Gastrocnemius medialis (tissue), 4 donors: ENCODE data around the gene MAOA. TPM values are rescaled to one million over a fixed set of nuclear protein-coding genes. Genes with fewer than 3 reads are reported as not detected.
A peak's percentile ranks its signal among the peaks of the same experiment; 100 is the strongest.

Experiments
- ATAC-seq, 2 donors: fragments of 150-250 bp; one replicate each; pipeline ENCODE4 v1.9.1; 2016
- DNase-seq, 2 donors: peaks; one replicate each; pipeline ENCODE4 v3.0.0-alpha.2; 2019
- H3K27ac ChIP-seq, 4 donors: fragments of 200-600 bp; sonication (generic); 1 replicate in 1 of 4; 2 replicates in 3 of 4; pipeline ENCODE4 v1.5.1; 2016 to 2018; ENCODE audit warnings: mild to moderate bottlenecking in 2 of 4, moderate library complexity in 1 of 4
- H3K27me3 ChIP-seq, 3 donors: fragments of 200-600 bp; sonication (generic) in 2 of 3; 1 replicate in 1 of 3; 2 replicates in 2 of 3; pipeline versions ENCODE4 v1.5.1 to v1.6.0; 2016 to 2019; ENCODE audit warnings: mild to moderate bottlenecking in 1 of 3, moderate library complexity in 1 of 3
- H3K36me3 ChIP-seq, 2 donors: fragments of 200-600 bp; sonication (generic) in 1 of 2; one replicate each; pipeline ENCODE4 v1.5.1; 2017 to 2018
- H3K4me1 ChIP-seq, 2 donors: fragments of 200-600 bp; sonication (generic) in 1 of 2; one replicate each; pipeline ENCODE4 v1.5.1; 2016 to 2017; ENCODE audit warnings: mild to moderate bottlenecking in 2 of 2
- H3K4me3 ChIP-seq, 4 donors: fragments of 200-600 bp; sonication (generic) in 3 of 4; 1 replicate in 1 of 4; 2 replicates in 3 of 4; pipeline ENCODE4 v1.5.1; 2016 to 2019; ENCODE audit warnings: mild to moderate bottlenecking in 2 of 4
- H3K9me3 ChIP-seq, 3 donors: fragments of 200-600 bp; sonication (generic) in 2 of 3; 1 replicate in 1 of 3; 2 replicates in 2 of 3; pipeline ENCODE4 v1.5.1; 2016 to 2019
- POLR2A ChIP-seq, 2 donors: fragments of 450-650 bp; IDR thresholded peaks; one replicate each; pipeline ENCODE4 v1.6.1; 2017; ENCODE audit warnings: antibody characterized with exemption in 2 of 2, mild to moderate bottlenecking in 2 of 2, moderate library complexity in 2 of 2
- in situ Hi-C, 4 donors: fragments of 200-750 bp; cut with MboI; loops; one replicate each; pipeline versions ENCODE4 v1.15.0 to v1.8.0; 2017; ENCODE audit warnings: low sequenced_read_pairs in 4 of 4
- intact Hi-C: fragments of 100-400 bp; cut with DNase I; formaldehyde crosslinking; loops from one replicate; pipeline ENCODE4 v1.15.1; 2023; ENCODE audit warnings: low total_unique reads
- total RNA-seq, 4 donors: library from RNA; depleted of rRNA; stranded (reverse); fragments of >200 nt; gene quantifications; one replicate each; pipeline versions ENCODE4 v1.1.0 to v1.2.3, GENCODE V29; 2016
- TF ChIP-seq, protein P1 (sequence below), 5 experiments: fragments of 450-650 bp in 3 of 5; fragments of 200-600 bp in 2 of 5; sonication (generic) in 2 of 5; IDR thresholded peaks in 4 of 5; conservative IDR thresholded peaks in 1 of 5; 1 replicate in 4 of 5; 2 replicates in 1 of 5; pipeline ENCODE4 v1.5.1; 2016 to 2019; ENCODE audit warnings: antibody characterized with exemption in 5 of 5, mild to moderate bottlenecking in 3 of 5, moderate library complexity in 3 of 5

The MAOA gene
- total RNA-seq, 4 donors from 2014 or later: 25.2 to 244 (median 109) TPM

DNA sequence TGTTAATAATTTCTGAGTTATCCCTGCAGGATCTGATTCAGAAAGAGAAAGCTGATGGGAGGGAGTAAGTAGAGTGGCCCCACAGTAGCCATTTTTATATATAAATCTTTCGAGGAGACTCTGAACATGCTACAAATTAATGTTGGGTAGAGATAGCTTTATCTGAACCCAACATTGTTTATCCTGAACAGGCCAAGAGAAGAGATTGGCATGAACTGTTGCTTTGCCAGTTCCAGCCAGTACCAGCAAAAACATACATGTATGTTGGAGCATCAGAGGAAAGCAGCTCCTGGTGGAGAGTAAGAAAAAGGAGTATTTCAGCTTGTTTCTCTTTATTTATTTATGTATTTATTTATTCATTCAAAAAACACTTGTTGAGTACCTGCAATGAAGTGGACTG lies 1.6 kb downstream of the MAOA start:
- H3K27ac ChIP-seq: peak overlapping the region; percentile 26 to 96 (median 55)
- TF ChIP-seq, protein P1, sequence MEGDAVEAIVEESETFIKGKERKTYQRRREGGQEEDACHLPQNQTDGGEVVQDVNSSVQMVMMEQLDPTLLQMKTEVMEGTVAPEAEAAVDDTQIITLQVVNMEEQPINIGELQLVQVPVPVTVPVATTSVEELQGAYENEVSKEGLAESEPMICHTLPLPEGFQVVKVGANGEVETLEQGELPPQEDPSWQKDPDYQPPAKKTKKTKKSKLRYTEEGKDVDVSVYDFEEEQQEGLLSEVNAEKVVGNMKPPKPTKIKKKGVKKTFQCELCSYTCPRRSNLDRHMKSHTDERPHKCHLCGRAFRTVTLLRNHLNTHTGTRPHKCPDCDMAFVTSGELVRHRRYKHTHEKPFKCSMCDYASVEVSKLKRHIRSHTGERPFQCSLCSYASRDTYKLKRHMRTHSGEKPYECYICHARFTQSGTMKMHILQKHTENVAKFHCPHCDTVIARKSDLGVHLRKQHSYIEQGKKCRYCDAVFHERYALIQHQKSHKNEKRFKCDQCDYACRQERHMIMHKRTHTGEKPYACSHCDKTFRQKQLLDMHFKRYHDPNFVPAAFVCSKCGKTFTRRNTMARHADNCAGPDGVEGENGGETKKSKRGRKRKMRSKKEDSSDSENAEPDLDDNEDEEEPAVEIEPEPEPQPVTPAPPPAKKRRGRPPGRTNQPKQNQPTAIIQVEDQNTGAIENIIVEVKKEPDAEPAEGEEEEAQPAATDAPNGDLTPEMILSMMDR (IDR thresholded peaks at IDR 0.05 in 4 of 5, conservative IDR thresholded peaks at IDR 0.05 in 1 of 5): no peak
- TF ChIP-seq POLR2A (IDR thresholded peaks at IDR 0.05): no peak
- in situ Hi-C loops: no loop called here

DNA sequence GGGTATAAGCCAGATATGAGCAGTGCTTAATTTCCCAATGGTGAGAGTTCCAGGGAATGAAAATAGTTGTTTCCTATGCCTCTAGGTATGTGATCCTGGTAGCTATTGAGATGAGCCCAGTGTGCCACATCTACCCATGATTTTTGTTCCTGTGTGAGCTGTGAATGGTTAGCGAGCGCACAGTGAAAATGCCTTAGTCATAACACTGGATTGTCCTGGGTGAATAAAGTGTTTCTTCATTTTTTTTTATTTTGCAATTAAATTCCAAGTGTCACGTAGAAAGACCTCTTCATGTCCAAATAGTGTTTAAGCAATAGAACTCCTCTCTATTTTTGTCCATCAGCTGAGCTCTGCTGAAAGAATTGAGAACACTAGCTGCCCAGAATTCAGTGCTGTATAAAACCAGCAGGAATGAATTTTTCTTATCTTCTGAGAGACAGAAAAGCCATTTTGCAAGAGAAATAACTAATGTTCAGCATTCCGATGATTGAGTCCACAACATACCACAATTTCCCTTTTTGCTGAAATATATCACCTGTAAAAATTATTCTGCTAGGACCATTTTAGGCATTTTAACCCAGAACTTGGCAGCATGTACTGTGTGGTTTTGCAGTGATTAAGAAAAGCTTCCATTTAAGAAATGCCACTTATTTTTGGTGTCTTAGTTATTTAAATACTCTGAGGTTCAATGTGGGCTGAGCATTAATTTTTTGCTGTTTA lies 5.6 kb downstream of the MAOA start:
- ATAC-seq (peak; percentile 63 to 95), DNase-seq (peak in 1 of 2 donors; percentile 55)
- no peaks in the 10 kb centered on the region for H3K36me3 ChIP-seq
- TF ChIP-seq, protein P1 (IDR thresholded peaks at IDR 0.05 in 4 of 5, conservative IDR thresholded peaks at IDR 0.05 in 1 of 5): no peak
- peak in 1 of 2 donors; percentile 5 for TF ChIP-seq POLR2A (IDR thresholded peaks at IDR 0.05)
- H3K9me3 ChIP-seq: no peaks in the 10 kb centered on the region
- H3K27ac ChIP-seq: peak overlapping the region; percentile 39 to 96 (median 66)
- intact Hi-C loops (no loop called here), in situ Hi-C loops (loop anchor here in 2 of 4 donors (10.0 kb wide), 1 partner anchor 83 kb away; no protein-coding TSS in a partner anchor)
- H3K27me3 ChIP-seq: no peaks in the 10 kb centered on the region
- H3K4me1 ChIP-seq: no peaks in the 10 kb centered on the region
- H3K4me3 ChIP-seq: peak overlapping the region in 2 of 4 donors; percentile 22 to 38

More for the DNA sequence above, 1.6 kb downstream of the MAOA start:
- no peak for DNase-seq
- no peaks in the 10 kb centered on the region for H3K4me1 ChIP-seq
- H3K9me3 ChIP-seq: no peaks in the 10 kb centered on the region
- no peaks in the 10 kb centered on the region for H3K36me3 ChIP-seq
- H3K4me3 ChIP-seq: peak overlapping the region; percentile 17 to 77 (median 42)
- H3K27me3 ChIP-seq: no peaks in the 10 kb centered on the region
- no peak for ATAC-seq
- intact Hi-C loops: loop anchor here (5.0 kb wide), 2 partner anchors 70 to 85 kb away; no protein-coding TSS in a partner anchor

DNA sequence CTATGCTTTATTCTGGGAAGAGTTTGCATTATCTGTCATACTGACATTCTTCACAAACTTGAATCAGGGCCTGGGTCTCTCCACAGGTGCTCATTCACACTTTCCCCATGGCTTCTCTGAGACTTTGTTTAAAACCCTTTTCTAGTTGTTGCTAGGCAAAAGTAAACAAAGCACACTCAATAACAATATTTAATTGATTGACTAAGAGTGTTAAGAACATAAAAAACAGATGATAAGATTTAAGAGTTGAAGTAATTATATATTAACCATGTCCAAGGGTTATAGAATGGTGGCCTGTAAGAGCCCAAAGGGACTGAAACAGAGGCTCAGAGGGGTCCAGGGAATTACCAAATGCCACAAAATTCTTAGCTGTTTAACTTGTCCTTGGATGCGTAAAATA lies 7.1 kb downstream of the MAOA start:
- peak overlapping the region in 1 of 4 donors; percentile 13 for H3K4me3 ChIP-seq
- in situ Hi-C loops (loop anchor here in 2 of 4 donors (10.0 kb wide), 1 partner anchor 82 kb away; no protein-coding TSS in a partner anchor), intact Hi-C loops (no loop called here)
- TF ChIP-seq, protein P1 (IDR thresholded peaks at IDR 0.05 in 4 of 5, conservative IDR thresholded peaks at IDR 0.05 in 1 of 5): no peak
- no peak for TF ChIP-seq POLR2A (IDR thresholded peaks at IDR 0.05)
- no peaks in the 10 kb centered on the region for H3K9me3 ChIP-seq
- H3K27ac ChIP-seq: peak overlapping the region in 1 of 4 donors; percentile 96
- ATAC-seq (no peak), DNase-seq (no peak)
- H3K27me3 ChIP-seq: no peaks in the 10 kb centered on the region
- no peaks in the 10 kb centered on the region for H3K36me3 ChIP-seq
- no peaks in the 10 kb centered on the region for H3K4me1 ChIP-seq

DNA sequence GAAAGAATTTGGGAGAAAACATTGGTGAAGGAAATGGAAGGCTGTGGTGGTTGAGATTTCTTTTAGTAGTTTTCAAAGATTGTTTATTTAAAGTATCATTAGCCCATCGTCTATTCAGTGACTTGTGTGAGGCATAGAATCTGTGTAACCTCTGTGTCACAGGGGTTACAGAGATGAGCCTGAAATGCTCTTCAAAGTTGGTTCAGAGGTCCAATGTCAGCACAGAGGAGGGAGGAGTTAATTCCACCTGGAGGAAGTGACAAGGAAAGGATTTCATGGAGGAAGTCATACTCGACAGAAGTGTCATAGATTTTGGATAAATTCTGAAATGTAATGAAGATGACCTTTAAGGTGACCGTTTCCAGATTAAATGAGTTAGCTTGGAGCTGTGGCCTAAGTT lies 8.2 kb downstream of the MAOA start:
- TF ChIP-seq, protein P1 (IDR thresholded peaks at IDR 0.05 in 4 of 5, conservative IDR thresholded peaks at IDR 0.05 in 1 of 5): no peak
- TF ChIP-seq POLR2A (IDR thresholded peaks at IDR 0.05): no peak
- Histone ChIP-seq H3K9me3 (no peaks in the 10 kb centered on the region), H3K36me3 (no peaks in the 10 kb centered on the region), H3K4me3 (peak overlapping the region in 1 of 4 donors; percentile 13), H3K27me3 (no peaks in the 10 kb centered on the region), H3K4me1 (no peaks in the 10 kb centered on the region), H3K27ac (peak overlapping the region in 1 of 4 donors; percentile 96)
- in situ Hi-C loops (loop anchor here in 2 of 4 donors (10.0 kb wide), 1 partner anchor 81 kb away; no protein-coding TSS in a partner anchor), intact Hi-C loops (no loop called here)
- DNase-seq (no peak), ATAC-seq (no peak)
